H1 (cell line): ENCODE measurements around the gene CENPM. TPM values are rescaled to one million over a fixed set of nuclear protein-coding genes. Genes with fewer than 3 reads are reported as not detected.

Experiments
- GTF2F1 ChIP-seq: IDR thresholded peaks from 2 replicates; pipeline ENCODE4 v1.6.1; 2012; ENCODE audit warnings: low read depth, low read length, improper control_type of control experiment, borderline replicate concordance
- polyA plus RNA-seq, 7 experiments: library from polyadenylated mRNA; depleted of rRNA in 3 of 7; stranded (reverse) in 5 of 7; unstranded in 2 of 7; fragments of >200 nt in 5 of 7; fragments of 200-250 nt in 2 of 7; gene quantifications; 1 replicate in 5 of 7; 2 replicates in 1 of 7; 4 replicates in 1 of 7; pipeline versions ENCODE4 v1.2.1 to v1.2.3, GENCODE V29; 2011 to 2013; ENCODE audit warnings: missing spikeins in 2 of 7, mixed read lengths in 2 of 7
- total RNA-seq: library from RNA; stranded (reverse); fragmentation: NEBNext Ultra II Directional; extraction: Animal tissue kit (Norgen Biotek cat#: 25700); gene quantifications from 2 replicates; pipeline ENCODE4 v1.2.1, GENCODE V29; 2021
- TF ChIP-seq, protein P1 (sequence below): IDR thresholded peaks from 2 replicates; pipeline ENCODE4 v1.6.1; 2011; ENCODE audit warnings: low read length, improper control_type of control experiment

Gene CENPM
- total and polyA plus RNA-seq, 2 of the 8 experiments (the other 6 are each of a cell fraction or from before 2014, with no cell fraction given), result 32.0 to 80.4 TPM

DNA sequence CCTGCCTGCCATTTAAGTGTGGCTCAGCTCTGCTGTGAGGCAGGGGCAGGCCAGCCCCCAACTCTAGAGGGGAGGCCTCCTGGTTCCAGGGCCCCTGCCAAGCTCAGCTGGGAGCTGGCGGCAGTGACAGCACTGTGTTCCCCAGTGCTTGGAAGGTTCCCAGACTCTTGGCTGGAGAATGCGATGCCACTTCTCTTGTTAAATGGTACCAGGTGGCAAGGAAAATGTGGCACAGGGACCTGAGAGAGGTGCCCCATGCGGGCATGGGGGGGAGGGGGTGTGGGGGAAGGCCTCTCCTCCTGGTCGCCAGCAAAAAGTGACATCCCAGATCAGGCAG is 12.0 kb downstream of the CENPM start (continued):
- no peak for TF ChIP-seq GTF2F1
- TF ChIP-seq, protein P1, sequence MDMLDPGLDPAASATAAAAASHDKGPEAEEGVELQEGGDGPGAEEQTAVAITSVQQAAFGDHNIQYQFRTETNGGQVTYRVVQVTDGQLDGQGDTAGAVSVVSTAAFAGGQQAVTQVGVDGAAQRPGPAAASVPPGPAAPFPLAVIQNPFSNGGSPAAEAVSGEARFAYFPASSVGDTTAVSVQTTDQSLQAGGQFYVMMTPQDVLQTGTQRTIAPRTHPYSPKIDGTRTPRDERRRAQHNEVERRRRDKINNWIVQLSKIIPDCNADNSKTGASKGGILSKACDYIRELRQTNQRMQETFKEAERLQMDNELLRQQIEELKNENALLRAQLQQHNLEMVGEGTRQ, result no peak
